ENCODE measurements around the gene ETV3L. TPM values are rescaled to one million over a fixed set of nuclear protein-coding genes. Genes with fewer than 3 reads are reported as not detected.

ETV3L gene
- total and polyA plus RNA-seq, 2 donors (not counting 1 experiment from before 2014, with no cell fraction given) = not detected

DNA sequence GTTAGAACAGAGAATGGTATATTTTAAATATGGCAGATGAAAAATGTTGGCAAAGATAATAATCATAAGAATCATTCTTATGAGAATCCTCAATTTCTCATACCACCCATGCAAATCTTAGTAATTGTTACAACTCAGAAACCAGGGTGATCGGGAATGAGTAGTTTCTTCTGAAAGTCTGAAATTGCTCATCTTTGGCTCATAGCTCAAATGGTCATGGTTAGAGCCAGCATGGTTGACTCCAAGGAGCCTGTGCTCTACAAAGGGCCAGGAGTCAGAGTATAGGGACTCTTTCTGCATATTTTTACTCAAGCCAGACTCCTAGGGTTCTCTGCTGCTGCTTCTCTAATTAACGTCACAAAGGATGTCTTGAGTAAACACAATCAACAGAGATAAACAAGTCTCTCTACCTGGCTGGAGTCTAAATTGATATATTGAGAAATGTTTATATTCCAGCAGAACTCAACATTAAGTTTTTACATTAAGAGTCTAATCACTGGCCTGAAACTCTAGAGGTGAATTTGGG is 40.5 kb upstream of the ETV3L start:
- Histone ChIP-seq H4K20me1 (ENCODE audit: control insufficient read depth, extremely low read depth, insufficient read depth, low read length) (no peaks in the 10 kb centered on the region), H2AFZ (ENCODE audit: low read length) (no peak overlapping the region), H3K27me3 (ENCODE audit: control insufficient read depth, insufficient read depth, low read length) (peaks cover 5% of the 10 kb centered on the region), H3K79me2 (ENCODE audit: control insufficient read depth, insufficient read depth, low read length) (peaks cover 26% of the 10 kb centered on the region), H3K4me1 (ENCODE audit: control insufficient read depth, extremely low read depth, insufficient read depth, low read length) (peaks cover 8% of the 10 kb centered on the region), H3K9me3 (ENCODE audit: control insufficient read depth, insufficient read depth, low read depth, low read length) (no peaks in the 10 kb centered on the region), H3K36me3 (ENCODE audit: control insufficient read depth, insufficient read depth, low read length) (peaks cover 2% of the 10 kb centered on the region), H3K4me2 (ENCODE audit: extremely low read depth, insufficient read depth, low read length) (no peak overlapping the region), H3K9ac (ENCODE audit: insufficient read depth, low read length) (no peak overlapping the region), H3K4me3 (replicated peaks in 1 of 4; ENCODE audit: control extremely low read depth in 1 of 4, insufficient read depth in 1 of 4, low read depth in 3 of 4, low read length in 4 of 4) (no peak overlapping the region), H3K27ac (ENCODE audit: insufficient read depth, low read length) (no peak overlapping the region)
- no peak for TF ChIP-seq EZH2 (IDR thresholded peaks at IDR 0.05; ENCODE audit: low read length, missing control alignments)
- TF ChIP-seq CTCF (conservative IDR thresholded peaks at IDR 0.05 in 1 of 2, IDR thresholded peaks at IDR 0.05 in 1 of 2; ENCODE audit: low read depth in 1 of 2, low read length in 2 of 2) = no peak
- no peak for DNase-seq (ENCODE audit: low read depth in 2 of 2)

DNA sequence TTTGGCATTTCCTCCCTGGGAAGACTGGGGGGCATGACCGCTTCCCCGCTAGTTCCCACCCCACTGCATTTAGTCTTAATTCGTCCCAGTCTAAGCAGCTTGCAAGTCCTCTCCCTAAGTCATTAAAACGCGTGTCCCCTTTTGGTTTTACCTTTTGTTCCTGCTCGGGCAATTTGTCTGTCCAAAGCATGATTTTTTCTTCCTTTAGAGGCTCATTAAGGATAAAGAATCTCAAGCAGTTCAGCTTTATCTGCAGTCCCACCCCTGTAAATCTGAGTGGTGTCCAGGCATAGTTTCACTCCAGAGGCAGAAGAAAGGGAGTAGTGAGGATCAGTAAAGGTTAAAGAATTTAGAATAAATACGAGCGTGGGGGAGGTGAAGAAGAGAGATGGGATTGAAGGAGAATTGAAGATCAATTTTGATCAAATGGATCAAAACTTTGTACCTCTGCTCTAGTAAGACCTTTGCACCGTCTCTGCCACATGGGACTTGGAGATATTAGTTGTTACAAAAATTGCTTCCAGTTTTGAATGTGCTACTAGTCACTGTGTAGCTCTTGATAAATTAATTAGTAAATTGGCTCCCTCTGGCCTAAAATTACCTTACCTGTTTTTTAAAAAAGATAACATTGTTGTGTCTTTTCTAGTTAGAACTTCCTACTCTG is 39.6 kb upstream of the ETV3L start:
- Histone ChIP-seq H2AFZ (ENCODE audit: low read length) (peak overlapping the region; percentile 47), H3K9me3 (ENCODE audit: control insufficient read depth, insufficient read depth, low read depth, low read length) (no peaks in the 10 kb centered on the region), H3K36me3 (ENCODE audit: control insufficient read depth, insufficient read depth, low read length) (peaks cover 5% of the 10 kb centered on the region), H3K4me1 (ENCODE audit: control insufficient read depth, extremely low read depth, insufficient read depth, low read length) (peaks cover 8% of the 10 kb centered on the region), H3K79me2 (ENCODE audit: control insufficient read depth, insufficient read depth, low read length) (peaks cover 31% of the 10 kb centered on the region), H3K4me3 (replicated peaks in 1 of 4; ENCODE audit: control extremely low read depth in 1 of 4, insufficient read depth in 1 of 4, low read depth in 3 of 4, low read length in 4 of 4) (peak overlapping the region; percentile 62 to 98 (median 78)), H3K4me2 (ENCODE audit: extremely low read depth, insufficient read depth, low read length) (peak overlapping the region; percentile 68), H3K27ac (ENCODE audit: insufficient read depth, low read length) (peak overlapping the region; percentile 76), H3K9ac (ENCODE audit: insufficient read depth, low read length) (peak overlapping the region; percentile 92), H3K27me3 (ENCODE audit: control insufficient read depth, insufficient read depth, low read length) (no peaks in the 10 kb centered on the region), H4K20me1 (ENCODE audit: control insufficient read depth, extremely low read depth, insufficient read depth, low read length) (no peaks in the 10 kb centered on the region)
- TF ChIP-seq EZH2 (IDR thresholded peaks at IDR 0.05; ENCODE audit: low read length, missing control alignments) = no peak
- TF ChIP-seq CTCF (conservative IDR thresholded peaks at IDR 0.05 in 1 of 2, IDR thresholded peaks at IDR 0.05 in 1 of 2; ENCODE audit: low read depth in 1 of 2, low read length in 2 of 2) = no peak
- DNase-seq (ENCODE audit: low read depth in 2 of 2) = no peak

DNA sequence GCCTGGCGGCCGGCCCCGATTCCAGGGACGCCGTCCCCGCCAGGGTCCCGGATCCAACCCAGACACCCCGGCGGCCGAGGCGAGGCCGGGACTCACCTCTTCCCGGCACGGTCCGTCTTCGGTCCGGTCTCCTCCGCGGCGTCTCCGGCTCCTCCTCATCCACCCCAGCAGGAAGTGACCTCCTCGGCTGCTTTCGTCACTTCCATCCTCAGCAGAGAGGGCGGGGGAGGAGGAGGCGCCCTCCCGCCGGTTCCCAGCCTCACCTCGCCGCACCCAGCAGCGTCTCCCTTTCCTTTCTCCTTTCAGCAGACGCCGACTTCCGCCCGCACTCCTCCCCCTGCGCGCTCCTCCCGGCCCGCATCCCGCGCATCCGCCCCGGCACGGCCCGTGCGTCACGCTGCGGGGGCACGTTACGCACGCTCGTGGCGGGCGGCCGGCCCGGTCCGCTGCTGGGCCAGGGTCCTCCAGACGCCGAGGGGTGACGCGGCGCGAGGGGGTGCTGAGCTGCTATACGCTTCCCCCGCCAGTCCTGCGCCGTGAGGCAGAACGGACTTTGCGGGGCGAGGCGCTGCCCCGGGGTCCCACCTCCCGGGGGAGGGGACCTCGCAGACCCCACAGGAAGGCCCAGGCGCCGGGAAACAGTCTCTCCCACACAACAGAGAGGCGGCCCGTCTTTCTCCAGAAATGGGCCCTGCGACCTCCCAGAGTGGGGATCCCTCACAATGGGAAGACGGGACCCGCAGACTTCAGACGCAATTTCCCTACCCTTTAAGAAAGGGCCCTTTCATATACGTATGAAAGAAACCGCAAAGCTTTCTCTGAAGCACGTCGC is 38.8 kb upstream of the ETV3L start, which contains the start of gene ETV3:
ETV3 (minus strand) TSS at position 176 of the 832 bp plus-strand sequence. CDS start 2,043 bp downstream, outside the sequence.
- TF ChIP-seq CTCF (conservative IDR thresholded peaks at IDR 0.05 in 1 of 2, IDR thresholded peaks at IDR 0.05 in 1 of 2; ENCODE audit: low read depth in 1 of 2, low read length in 2 of 2) = no peak
- no peak for TF ChIP-seq EZH2 (IDR thresholded peaks at IDR 0.05; ENCODE audit: low read length, missing control alignments)
- Histone ChIP-seq H3K4me3 (replicated peaks in 1 of 4; ENCODE audit: control extremely low read depth in 1 of 4, insufficient read depth in 1 of 4, low read depth in 3 of 4, low read length in 4 of 4) (peak within 1 kb of the TSS; percentile 62 to 99 (median 94)), H3K27me3 (ENCODE audit: control insufficient read depth, insufficient read depth, low read length) (no peaks in the 10 kb centered on the region), H4K20me1 (ENCODE audit: control insufficient read depth, extremely low read depth, insufficient read depth, low read length) (no peaks in the 10 kb centered on the region), H3K27ac (ENCODE audit: insufficient read depth, low read length) (peak within 1 kb of the TSS; percentile 76), H3K4me2 (ENCODE audit: extremely low read depth, insufficient read depth, low read length) (peak within 1 kb of the TSS; percentile 85), H3K4me1 (ENCODE audit: control insufficient read depth, extremely low read depth, insufficient read depth, low read length) (peaks cover 8% of the 10 kb centered on the region), H3K36me3 (ENCODE audit: control insufficient read depth, insufficient read depth, low read length) (peaks cover 5% of the 10 kb centered on the region), H3K9ac (ENCODE audit: insufficient read depth, low read length) (peak within 1 kb of the TSS; percentile 92), H3K9me3 (ENCODE audit: control insufficient read depth, insufficient read depth, low read depth, low read length) (no peaks in the 10 kb centered on the region), H2AFZ (ENCODE audit: low read length) (peak within 1 kb of the TSS; percentile 47), H3K79me2 (ENCODE audit: control insufficient read depth, insufficient read depth, low read length) (peaks cover 31% of the 10 kb centered on the region)
- peak; percentile 87 to 94 for DNase-seq (ENCODE audit: low read depth in 2 of 2)
